Smooth muscle cell (in vitro differentiated cells): ENCODE results near the gene ZNF70. TPM values are rescaled to one million over a fixed set of nuclear protein-coding genes. Genes with fewer than 3 reads are reported as not detected.

Experiments used
- DNase-seq: peaks from one replicate; lab custom pipeline; 2025; ENCODE audit not compliant: unreplicated experiment; lab: John Stamatoyannopoulos, UW
- H2AFZ ChIP-seq: fragments of 200-600 bp; sonication (generic); 2 replicates; pipeline ENCODE4 v1.6.0; 2016; ENCODE audit warnings: antibody characterized with exemption, low read depth, mild to moderate bottlenecking
- H3F3A ChIP-seq: fragments of 200-600 bp; sonication (generic); 2 replicates; pipeline ENCODE4 v1.6.0; 2017; ENCODE audit warnings: antibody characterized with exemption, low read depth
- H3K27ac ChIP-seq: fragments of 200-600 bp; sonication (generic); 2 replicates; pipeline ENCODE4 v1.5.1; 2016; ENCODE audit warnings: low read depth, mild to moderate bottlenecking
- H3K27me3 ChIP-seq: fragments of 200-600 bp; sonication (generic); 2 replicates; pipeline ENCODE4 v1.6.1; 2016; ENCODE audit warnings: low read depth, mild to moderate bottlenecking
- H3K36me3 ChIP-seq: fragments of 200-600 bp; sonication (generic); 2 replicates; pipeline ENCODE4 v1.5.1; 2016; ENCODE audit warnings: low read depth
- H3K4me1 ChIP-seq: fragments of 200-600 bp; sonication (generic); 2 replicates; pipeline ENCODE4 v1.5.1; 2016; ENCODE audit warnings: low read depth
- H3K4me2 ChIP-seq: fragments of 200-600 bp; sonication (generic); 2 replicates; pipeline ENCODE4 v1.6.0; 2016; ENCODE audit warnings: mild to moderate bottlenecking
- H3K4me3 ChIP-seq: fragments of 200-600 bp; sonication (generic); 2 replicates; pipeline ENCODE4 v1.5.1; 2016; ENCODE audit warnings: mild to moderate bottlenecking
- H3K79me2 ChIP-seq: fragments of 200-600 bp; sonication (generic); 2 replicates; pipeline ENCODE4 v1.6.0; 2016; ENCODE audit warnings: low read depth, mild to moderate bottlenecking
- H3K9ac ChIP-seq: fragments of 200-600 bp; sonication (generic); 2 replicates; pipeline ENCODE4 v1.6.0; 2016; ENCODE audit warnings: low read depth
- H3K9me3 ChIP-seq: fragments of 200-600 bp; sonication (generic); replicated peaks from 2 replicates; pipeline ENCODE4 v1.5.1; 2016; ENCODE audit warnings: low read depth
- H4K20me1 ChIP-seq: fragments of 200-600 bp; sonication (generic); 2 replicates; pipeline ENCODE4 v1.6.0; 2016; ENCODE audit warnings: low read depth
- WGBS: methylation state at CpG from one replicate; pipeline ENCODE4 v1.1.7; 2016; ENCODE audit warnings: low lambda C conversion rate; 5-methylcytosine and 5-hydroxymethylcytosine counted together
- polyA plus RNA-seq: library from polyadenylated mRNA; unstranded; fragments of >200 nt; fragmentation: Nextera tagmentation; extraction: Ambion mirVana; gene quantifications from 2 replicates; pipeline ENCODE4 v1.2.1, GENCODE V29; 2016
- total RNA-seq: library from RNA; depleted of rRNA; stranded (reverse); fragments of >200 nt; gene quantifications from 2 replicates; pipeline ENCODE4 v1.2.3, GENCODE V29; 2014
- TF ChIP-seq, protein P1 (sequence below): fragments of 200-600 bp; sonication (generic); IDR thresholded peaks from 2 replicates; pipeline ENCODE4 v1.5.1; 2017; ENCODE audit warnings: borderline replicate concordance, mild to moderate bottlenecking, antibody characterized with exemption; ENCODE audit not compliant: insufficient read depth, poor library complexity, severe bottlenecking

The ZNF70 gene
- total and polyA plus RNA-seq, 2 experiments from 2014 or later: 2.4 to 6.9 TPM

DNA sequence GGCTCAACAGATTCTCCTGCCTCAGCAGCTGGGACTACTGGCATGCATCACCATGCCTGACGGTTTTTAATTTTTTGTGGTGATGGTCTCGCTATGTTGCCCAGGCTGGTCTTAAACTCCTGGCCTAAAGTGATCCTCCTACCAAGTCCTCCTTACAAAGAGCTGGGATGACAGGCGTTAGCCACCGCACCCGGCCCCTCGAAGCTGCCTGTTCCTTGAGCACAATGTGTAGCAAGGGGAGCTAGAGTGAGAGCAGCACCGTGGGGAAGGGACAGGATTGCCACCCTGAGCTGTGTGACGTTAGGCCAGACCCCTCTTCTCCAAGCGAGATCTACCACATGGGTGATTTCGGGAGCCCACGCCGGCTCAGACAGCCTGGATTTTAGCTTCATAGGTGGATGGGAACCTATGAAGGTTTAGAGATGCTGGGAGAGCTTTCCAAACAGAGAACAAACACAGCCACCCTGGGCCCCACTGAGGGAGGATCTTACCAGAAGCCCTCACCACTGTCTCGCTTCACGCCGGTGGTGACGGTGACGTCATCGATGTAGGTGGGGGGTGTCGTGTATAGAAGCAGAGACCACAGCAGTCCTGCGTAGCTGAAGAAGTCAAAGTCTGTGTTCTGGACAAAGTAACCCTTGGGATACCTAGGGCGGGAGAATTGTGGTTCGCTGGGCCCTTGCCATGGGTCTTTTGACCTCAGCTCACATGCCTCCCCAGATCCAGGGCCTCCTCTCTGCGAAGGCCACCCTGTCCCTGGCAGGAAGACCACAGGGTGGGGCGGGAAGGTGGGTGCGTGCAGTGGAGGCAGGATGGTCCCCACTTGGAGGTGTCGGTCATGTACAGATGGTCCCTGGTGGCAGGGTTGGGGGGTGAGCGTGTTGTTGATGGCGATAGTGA is 37.0 kb downstream of the ZNF70 start:
- no peak overlapping the region for H2AFZ ChIP-seq
- TF ChIP-seq, protein P1, sequence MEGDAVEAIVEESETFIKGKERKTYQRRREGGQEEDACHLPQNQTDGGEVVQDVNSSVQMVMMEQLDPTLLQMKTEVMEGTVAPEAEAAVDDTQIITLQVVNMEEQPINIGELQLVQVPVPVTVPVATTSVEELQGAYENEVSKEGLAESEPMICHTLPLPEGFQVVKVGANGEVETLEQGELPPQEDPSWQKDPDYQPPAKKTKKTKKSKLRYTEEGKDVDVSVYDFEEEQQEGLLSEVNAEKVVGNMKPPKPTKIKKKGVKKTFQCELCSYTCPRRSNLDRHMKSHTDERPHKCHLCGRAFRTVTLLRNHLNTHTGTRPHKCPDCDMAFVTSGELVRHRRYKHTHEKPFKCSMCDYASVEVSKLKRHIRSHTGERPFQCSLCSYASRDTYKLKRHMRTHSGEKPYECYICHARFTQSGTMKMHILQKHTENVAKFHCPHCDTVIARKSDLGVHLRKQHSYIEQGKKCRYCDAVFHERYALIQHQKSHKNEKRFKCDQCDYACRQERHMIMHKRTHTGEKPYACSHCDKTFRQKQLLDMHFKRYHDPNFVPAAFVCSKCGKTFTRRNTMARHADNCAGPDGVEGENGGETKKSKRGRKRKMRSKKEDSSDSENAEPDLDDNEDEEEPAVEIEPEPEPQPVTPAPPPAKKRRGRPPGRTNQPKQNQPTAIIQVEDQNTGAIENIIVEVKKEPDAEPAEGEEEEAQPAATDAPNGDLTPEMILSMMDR: no peak
- peaks cover 11% of the 10 kb centered on the region for H3K79me2 ChIP-seq
- WGBS: 92% methylated on average over 28 of the region's 28 CpGs
- H3K4me1 ChIP-seq: peaks cover 4% of the 10 kb centered on the region
- peaks cover 6% of the 10 kb centered on the region for H3K36me3 ChIP-seq
- DNase-seq: no peak
- no peaks in the 10 kb centered on the region for H3K9me3 ChIP-seq
- no peaks in the 10 kb centered on the region for H3F3A ChIP-seq
- no peak overlapping the region for H3K27ac ChIP-seq
- peaks cover under 1% of the 10 kb centered on the region for H4K20me1 ChIP-seq
- H3K4me3 ChIP-seq: no peak overlapping the region
- H3K4me2 ChIP-seq: no peak overlapping the region
- no peak overlapping the region for H3K9ac ChIP-seq
- H3K27me3 ChIP-seq: no peaks in the 10 kb centered on the region

DNA sequence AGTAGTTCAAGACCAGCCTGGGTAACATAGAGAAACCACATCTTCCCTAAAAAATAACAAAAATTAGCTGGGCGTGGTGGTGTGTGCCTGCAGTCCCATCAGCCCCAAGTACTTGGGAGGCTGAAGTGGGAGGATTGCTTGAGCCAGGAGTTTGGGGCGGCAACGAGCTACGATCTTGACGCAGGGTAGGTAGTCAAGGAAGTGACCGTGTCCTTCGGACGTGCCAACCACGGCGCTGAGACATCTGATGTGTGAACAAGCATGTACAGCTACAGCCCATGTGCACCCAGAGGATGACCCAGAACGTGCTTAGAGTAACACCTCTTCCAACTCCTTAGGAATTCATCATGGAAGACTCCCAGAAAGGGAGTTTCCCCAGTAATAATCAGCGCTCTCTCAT is 38.7 kb downstream of the ZNF70 start:
- H3K27ac ChIP-seq: no peak overlapping the region
- no peak for DNase-seq
- H3K36me3 ChIP-seq: peaks cover 15% of the 10 kb centered on the region
- 96% methylated on average over 12 of the region's 12 CpGs for WGBS
- TF ChIP-seq, protein P1: no peak
- peaks cover 4% of the 10 kb centered on the region for H3K4me1 ChIP-seq
- H3K9me3 ChIP-seq: no peaks in the 10 kb centered on the region
- peaks cover 3% of the 10 kb centered on the region for H4K20me1 ChIP-seq
- no peaks in the 10 kb centered on the region for H3K27me3 ChIP-seq
- H3K79me2 ChIP-seq: peaks cover 11% of the 10 kb centered on the region
- H2AFZ ChIP-seq: no peak overlapping the region
- no peak overlapping the region for H3K9ac ChIP-seq
- no peak overlapping the region for H3K4me3 ChIP-seq
- H3K4me2 ChIP-seq: no peak overlapping the region
- no peaks in the 10 kb centered on the region for H3F3A ChIP-seq

DNA sequence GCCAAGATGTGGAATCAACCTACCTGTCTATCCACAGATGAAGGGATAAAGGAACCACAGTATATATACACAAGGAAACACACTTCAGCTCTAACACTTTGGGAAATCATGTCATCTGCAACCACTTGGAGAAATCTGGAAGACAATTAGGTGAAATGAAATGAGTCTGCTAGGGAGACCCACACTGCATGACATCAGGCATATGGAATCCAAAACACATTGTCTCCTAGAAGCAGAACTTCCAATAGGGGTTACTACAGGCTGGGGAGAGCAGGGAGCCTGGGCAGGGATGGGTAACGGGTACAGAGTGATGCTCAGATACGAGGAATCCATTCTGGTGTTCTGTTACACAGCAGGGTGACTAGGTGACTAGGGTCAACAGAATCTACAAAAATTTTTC is 41.8 kb downstream of the ZNF70 start:
- Histone ChIP-seq H3K79me2 (no peaks in the 10 kb centered on the region), H3K4me3 (no peak overlapping the region), H3K9ac (no peak overlapping the region), H3K27me3 (no peaks in the 10 kb centered on the region), H3F3A (no peaks in the 10 kb centered on the region), H3K36me3 (peaks cover 22% of the 10 kb centered on the region), H3K4me2 (no peak overlapping the region), H2AFZ (no peak overlapping the region), H3K27ac (no peak overlapping the region), H3K9me3 (no peaks in the 10 kb centered on the region), H3K4me1 (no peaks in the 10 kb centered on the region), H4K20me1 (peaks cover 14% of the 10 kb centered on the region)
- 98% methylated on average over 2 of the region's 2 CpGs for WGBS
- no peak for DNase-seq
- TF ChIP-seq, protein P1: no peak
